ENCODE data around the gene ONECUT3. TPM values are rescaled to one million over a fixed set of nuclear protein-coding genes. Genes with fewer than 3 reads are reported as not detected.

ONECUT3 gene
- total and polyA plus RNA-seq, 4 donors, result not detected

DNA sequence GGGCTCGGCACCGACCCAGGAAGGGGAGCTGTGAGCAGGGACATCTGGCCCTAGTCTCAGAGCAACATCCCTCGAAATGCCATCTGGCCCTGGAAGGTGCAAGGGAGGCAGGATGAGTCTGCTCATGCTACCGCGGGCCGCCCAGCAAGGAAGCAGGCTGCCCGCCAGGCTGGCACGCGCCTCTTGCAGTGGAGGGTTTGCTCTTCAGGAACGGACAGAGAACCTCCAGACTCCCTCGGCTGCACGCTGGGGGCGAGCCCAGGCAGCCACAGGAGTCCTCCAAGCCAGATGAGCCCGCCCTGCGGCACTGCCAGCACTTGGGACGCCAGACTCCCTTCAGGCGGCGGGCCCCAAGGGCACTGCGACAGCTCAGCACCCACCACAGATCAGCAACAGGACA lies 68.9 kb downstream of the ONECUT3 start:
- Histone ChIP-seq H3K9me3 (ENCODE audit: control insufficient read depth in 4 of 4, low read length in 3 of 4) (no peaks in the 10 kb centered on the region), H3K4me1 (ENCODE audit: control insufficient read depth in 4 of 4, insufficient read depth in 4 of 4, low read length in 3 of 4) (peaks cover 7 to 15% (median 10%) of the 10 kb centered on the region in 4 donors), H3K36me3 (ENCODE audit: control insufficient read depth in 4 of 4, insufficient read depth in 3 of 4, low read depth in 1 of 4, low read length in 3 of 4) (peaks cover 20 to 45% (median 31%) of the 10 kb centered on the region in 4 donors), H3K27me3 (ENCODE audit: control insufficient read depth in 4 of 4, insufficient read depth in 4 of 4, low read length in 3 of 4) (no peaks in the 10 kb centered on the region), H3K27ac (ENCODE audit: low read depth in 1 of 2, low read length in 2 of 2) (no peak overlapping the region), H3K4me3 (ENCODE audit: low read depth in 1 of 3, low read length in 3 of 3) (no peak overlapping the region), H3K9ac (ENCODE audit: low read depth in 1 of 2, low read length in 2 of 2) (no peak overlapping the region)
- WGBS, result 93% methylated on average over 19 of the region's 19 CpGs
- TF ChIP-seq RXRA (IDR thresholded peaks at IDR 0.05) (no peak), HNF4G (IDR thresholded peaks at IDR 0.05) (no peak), GABPA (IDR thresholded peaks at IDR 0.05 in 1 of 2, conservative IDR thresholded peaks at IDR 0.05 in 1 of 2) (no peak), EGR1 (IDR thresholded peaks at IDR 0.05; ENCODE audit: low read depth in 2 of 2) (no peak), RAD21 (IDR thresholded peaks at IDR 0.05) (no peak), FOXA1 (IDR thresholded peaks at IDR 0.05) (no peak), TAF1 (conservative IDR thresholded peaks at IDR 0.05) (no peak), YY1 (IDR thresholded peaks at IDR 0.05) (no peak), FOXA2 (IDR thresholded peaks at IDR 0.05) (no peak), SP1 (IDR thresholded peaks at IDR 0.05) (no peak)
- TF ChIP-seq, protein P1, sequence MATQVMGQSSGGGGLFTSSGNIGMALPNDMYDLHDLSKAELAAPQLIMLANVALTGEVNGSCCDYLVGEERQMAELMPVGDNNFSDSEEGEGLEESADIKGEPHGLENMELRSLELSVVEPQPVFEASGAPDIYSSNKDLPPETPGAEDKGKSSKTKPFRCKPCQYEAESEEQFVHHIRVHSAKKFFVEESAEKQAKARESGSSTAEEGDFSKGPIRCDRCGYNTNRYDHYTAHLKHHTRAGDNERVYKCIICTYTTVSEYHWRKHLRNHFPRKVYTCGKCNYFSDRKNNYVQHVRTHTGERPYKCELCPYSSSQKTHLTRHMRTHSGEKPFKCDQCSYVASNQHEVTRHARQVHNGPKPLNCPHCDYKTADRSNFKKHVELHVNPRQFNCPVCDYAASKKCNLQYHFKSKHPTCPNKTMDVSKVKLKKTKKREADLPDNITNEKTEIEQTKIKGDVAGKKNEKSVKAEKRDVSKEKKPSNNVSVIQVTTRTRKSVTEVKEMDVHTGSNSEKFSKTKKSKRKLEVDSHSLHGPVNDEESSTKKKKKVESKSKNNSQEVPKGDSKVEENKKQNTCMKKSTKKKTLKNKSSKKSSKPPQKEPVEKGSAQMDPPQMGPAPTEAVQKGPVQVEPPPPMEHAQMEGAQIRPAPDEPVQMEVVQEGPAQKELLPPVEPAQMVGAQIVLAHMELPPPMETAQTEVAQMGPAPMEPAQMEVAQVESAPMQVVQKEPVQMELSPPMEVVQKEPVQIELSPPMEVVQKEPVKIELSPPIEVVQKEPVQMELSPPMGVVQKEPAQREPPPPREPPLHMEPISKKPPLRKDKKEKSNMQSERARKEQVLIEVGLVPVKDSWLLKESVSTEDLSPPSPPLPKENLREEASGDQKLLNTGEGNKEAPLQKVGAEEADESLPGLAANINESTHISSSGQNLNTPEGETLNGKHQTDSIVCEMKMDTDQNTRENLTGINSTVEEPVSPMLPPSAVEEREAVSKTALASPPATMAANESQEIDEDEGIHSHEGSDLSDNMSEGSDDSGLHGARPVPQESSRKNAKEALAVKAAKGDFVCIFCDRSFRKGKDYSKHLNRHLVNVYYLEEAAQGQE (IDR thresholded peaks at IDR 0.05), result no peak
- TF ChIP-seq, protein P2, sequence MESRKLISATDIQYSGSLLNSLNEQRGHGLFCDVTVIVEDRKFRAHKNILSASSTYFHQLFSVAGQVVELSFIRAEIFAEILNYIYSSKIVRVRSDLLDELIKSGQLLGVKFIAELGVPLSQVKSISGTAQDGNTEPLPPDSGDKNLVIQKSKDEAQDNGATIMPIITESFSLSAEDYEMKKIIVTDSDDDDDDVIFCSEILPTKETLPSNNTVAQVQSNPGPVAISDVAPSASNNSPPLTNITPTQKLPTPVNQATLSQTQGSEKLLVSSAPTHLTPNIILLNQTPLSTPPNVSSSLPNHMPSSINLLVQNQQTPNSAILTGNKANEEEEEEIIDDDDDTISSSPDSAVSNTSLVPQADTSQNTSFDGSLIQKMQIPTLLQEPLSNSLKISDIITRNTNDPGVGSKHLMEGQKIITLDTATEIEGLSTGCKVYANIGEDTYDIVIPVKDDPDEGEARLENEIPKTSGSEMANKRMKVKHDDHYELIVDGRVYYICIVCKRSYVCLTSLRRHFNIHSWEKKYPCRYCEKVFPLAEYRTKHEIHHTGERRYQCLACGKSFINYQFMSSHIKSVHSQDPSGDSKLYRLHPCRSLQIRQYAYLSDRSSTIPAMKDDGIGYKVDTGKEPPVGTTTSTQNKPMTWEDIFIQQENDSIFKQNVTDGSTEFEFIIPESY (IDR thresholded peaks at IDR 0.05), result no peak
- TF ChIP-seq, protein P3, sequence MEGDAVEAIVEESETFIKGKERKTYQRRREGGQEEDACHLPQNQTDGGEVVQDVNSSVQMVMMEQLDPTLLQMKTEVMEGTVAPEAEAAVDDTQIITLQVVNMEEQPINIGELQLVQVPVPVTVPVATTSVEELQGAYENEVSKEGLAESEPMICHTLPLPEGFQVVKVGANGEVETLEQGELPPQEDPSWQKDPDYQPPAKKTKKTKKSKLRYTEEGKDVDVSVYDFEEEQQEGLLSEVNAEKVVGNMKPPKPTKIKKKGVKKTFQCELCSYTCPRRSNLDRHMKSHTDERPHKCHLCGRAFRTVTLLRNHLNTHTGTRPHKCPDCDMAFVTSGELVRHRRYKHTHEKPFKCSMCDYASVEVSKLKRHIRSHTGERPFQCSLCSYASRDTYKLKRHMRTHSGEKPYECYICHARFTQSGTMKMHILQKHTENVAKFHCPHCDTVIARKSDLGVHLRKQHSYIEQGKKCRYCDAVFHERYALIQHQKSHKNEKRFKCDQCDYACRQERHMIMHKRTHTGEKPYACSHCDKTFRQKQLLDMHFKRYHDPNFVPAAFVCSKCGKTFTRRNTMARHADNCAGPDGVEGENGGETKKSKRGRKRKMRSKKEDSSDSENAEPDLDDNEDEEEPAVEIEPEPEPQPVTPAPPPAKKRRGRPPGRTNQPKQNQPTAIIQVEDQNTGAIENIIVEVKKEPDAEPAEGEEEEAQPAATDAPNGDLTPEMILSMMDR (IDR thresholded peaks at IDR 0.05; ENCODE audit: low read depth, low read length, missing input control), result no peak
- TF ChIP-seq, protein P4, sequence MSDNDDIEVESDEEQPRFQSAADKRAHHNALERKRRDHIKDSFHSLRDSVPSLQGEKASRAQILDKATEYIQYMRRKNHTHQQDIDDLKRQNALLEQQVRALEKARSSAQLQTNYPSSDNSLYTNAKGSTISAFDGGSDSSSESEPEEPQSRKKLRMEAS (IDR thresholded peaks at IDR 0.05), result no peak
- no peak for DNase-seq (ENCODE audit: low spot score)

DNA sequence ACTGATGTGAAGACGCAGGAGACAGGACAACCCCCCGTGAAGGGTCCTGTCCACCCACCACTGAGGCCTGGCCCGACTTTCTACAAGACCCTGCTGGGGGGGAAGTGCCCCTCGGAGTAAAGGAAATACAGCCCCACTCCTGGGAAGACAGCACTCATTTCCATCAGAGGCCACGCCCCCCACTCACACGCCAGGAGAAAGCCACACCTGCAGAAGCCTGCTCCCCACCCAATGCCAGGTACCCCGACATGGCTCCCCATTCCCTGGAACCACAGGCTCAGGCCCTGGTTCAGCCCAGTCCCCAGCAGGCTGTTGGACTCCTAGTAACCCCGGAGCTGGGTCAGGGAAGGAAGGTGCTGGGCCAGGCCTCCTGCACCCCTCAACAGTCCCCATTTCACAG lies 69.7 kb downstream of the ONECUT3 start:
- no peak overlapping the region for H3K27ac ChIP-seq (ENCODE audit: low read depth in 1 of 2, low read length in 2 of 2)
- WGBS, result 90% methylated on average over 8 of the region's 8 CpGs
- TF ChIP-seq, protein P2 (IDR thresholded peaks at IDR 0.05), result no peak
- TF ChIP-seq, protein P3 (IDR thresholded peaks at IDR 0.05; ENCODE audit: low read depth, low read length, missing input control), result no peak
- TF ChIP-seq, protein P5, sequence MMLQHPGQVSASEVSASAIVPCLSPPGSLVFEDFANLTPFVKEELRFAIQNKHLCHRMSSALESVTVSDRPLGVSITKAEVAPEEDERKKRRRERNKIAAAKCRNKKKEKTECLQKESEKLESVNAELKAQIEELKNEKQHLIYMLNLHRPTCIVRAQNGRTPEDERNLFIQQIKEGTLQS (IDR thresholded peaks at IDR 0.05), result no peak
- no peak for TF ChIP-seq FOXA1 (IDR thresholded peaks at IDR 0.05)
- H3K4me3 ChIP-seq (ENCODE audit: low read depth in 1 of 3, low read length in 3 of 3), result no peak overlapping the region
- H3K9ac ChIP-seq (ENCODE audit: low read depth in 1 of 2, low read length in 2 of 2), result no peak overlapping the region
- H3K4me1 ChIP-seq (ENCODE audit: control insufficient read depth in 4 of 4, insufficient read depth in 4 of 4, low read length in 3 of 4), result peaks cover 7 to 23% (median 14%) of the 10 kb centered on the region in 4 donors
- H3K9me3 ChIP-seq (ENCODE audit: control insufficient read depth in 4 of 4, low read length in 3 of 4), result no peaks in the 10 kb centered on the region
- H3K27me3 ChIP-seq (ENCODE audit: control insufficient read depth in 4 of 4, insufficient read depth in 4 of 4, low read length in 3 of 4), result no peaks in the 10 kb centered on the region
- DNase-seq (ENCODE audit: low spot score), result no peak
- peaks cover 19 to 40% (median 32%) of the 10 kb centered on the region in 4 donors for H3K36me3 ChIP-seq (ENCODE audit: control insufficient read depth in 4 of 4, insufficient read depth in 3 of 4, low read depth in 1 of 4, low read length in 3 of 4)

Measured in liver (tissue), 9 donors.